Endothelial cell of umbilical vein (primary cell): Measurements from ENCODE around the gene GJB4. TPM values are rescaled to one million over a fixed set of nuclear protein-coding genes. Genes with fewer than 3 reads are reported as not detected.

Experiments
- BruUV-seq: library from RNA; stranded (reverse); fragments of 400-500 nt; replicated peaks from 2 replicates; lab custom pipeline; 2021; lab: Mats Ljungman, UMichigan
- CTCF ChIA-PET: fragments of 300-600, 350-600 bp; sonication (Branson Sonifier 250); formaldehyde crosslinking; loops from one replicate; lab custom pipeline; 2021; ENCODE audit warnings: antibody characterized with exemption, inconsistent platforms; lab: Charles Lee
- POLR2A ChIA-PET: fragments of 300-600, 350-600 bp; sonication (Branson Sonifier 250); formaldehyde crosslinking; loops from one replicate; lab custom pipeline; 2021; ENCODE audit warnings: antibody characterized with exemption, inconsistent platforms; lab: Charles Lee
- DNase-seq: peaks from one replicate; pipeline ENCODE4 v3.0.0-alpha.2; 2011; ENCODE audit warnings: low read depth, low spot score
- FAIRE-seq: peaks from 2 replicates; lab custom pipeline; 2011; peaks lifted over from hg19 to GRCh38; lab: Jason Lieb, UNC
- H2AFZ ChIP-seq: 2 replicates; pipeline ENCODE4 v1.6.0; 2012; ENCODE audit warnings: low read depth, low read length, control low read depth, inconsistent platforms
- H3K27ac ChIP-seq: 2 replicates; pipeline ENCODE4 v1.5.1; 2011; ENCODE audit warnings: low read depth, mild to moderate bottlenecking, control low read depth, low read length, moderate library complexity; ENCODE audit not compliant: insufficient read depth
- H3K27me3 ChIP-seq, 2 experiments: 2 replicates each; pipeline versions ENCODE4 v1.6.0 to v1.6.1; 2011; ENCODE audit warnings: low read length in 2 of 2, mixed read lengths in 1 of 2; ENCODE audit not compliant: control insufficient read depth in 2 of 2, insufficient read depth in 2 of 2
- H3K36me3 ChIP-seq, 2 experiments: 2 replicates in 1 of 2; 3 replicates in 1 of 2; pipeline ENCODE4 v1.5.1; 2011; ENCODE audit warnings: low read length in 2 of 2, mild to moderate bottlenecking in 1 of 2, moderate library complexity in 1 of 2; ENCODE audit not compliant: control insufficient read depth in 2 of 2, insufficient read depth in 2 of 2; ENCODE audit errors: extremely low read depth in 1 of 2
- H3K4me1 ChIP-seq: 3 replicates; pipeline ENCODE4 v1.5.1; 2011; ENCODE audit warnings: mild to moderate bottlenecking, low read length; ENCODE audit not compliant: control insufficient read depth, insufficient read depth; ENCODE audit errors: extremely low read depth
- H3K4me2 ChIP-seq: 2 replicates; pipeline ENCODE4 v1.6.1; 2011; ENCODE audit warnings: low read length, control low read depth, mixed read lengths; ENCODE audit not compliant: insufficient read depth
- H3K4me3 ChIP-seq, 3 experiments: fragments of 200-600 bp in 1 of 3; sonication (generic), shearing (Covaris generic) in 1 of 3; replicated peaks in 1 of 3; 2 replicates each; pipeline ENCODE4 v1.5.1; 2011 to 2016; ENCODE audit warnings: control low read depth in 3 of 3, low read length in 3 of 3, mild to moderate bottlenecking in 2 of 3, inconsistent platforms in 1 of 3, low read depth in 1 of 3, moderate library complexity in 1 of 3; ENCODE audit not compliant: insufficient read depth in 1 of 3
- H3K79me2 ChIP-seq: 2 replicates; pipeline ENCODE4 v1.6.0; 2012; ENCODE audit warnings: low read length, inconsistent platforms; ENCODE audit not compliant: control insufficient read depth, insufficient read depth
- H3K9ac ChIP-seq: replicated peaks from 2 replicates; pipeline ENCODE3; 2011; ENCODE audit warnings: low read length, control low read depth; ENCODE audit not compliant: insufficient read depth; ENCODE audit errors: extremely low read depth
- H3K9me1 ChIP-seq: replicated peaks from 3 replicates; pipeline ENCODE4 v1.6.0; 2011; ENCODE audit warnings: mild to moderate bottlenecking, low read length; ENCODE audit not compliant: control insufficient read depth, insufficient read depth; ENCODE audit errors: extremely low read depth
- H3K9me3 ChIP-seq: replicated peaks from 2 replicates; pipeline ENCODE4 v1.5.1; 2012; ENCODE audit warnings: low read length, inconsistent platforms; ENCODE audit not compliant: control insufficient read depth, insufficient read depth
- H4K20me1 ChIP-seq: replicated peaks from 2 replicates; pipeline ENCODE3; 2011; ENCODE audit warnings: mild to moderate bottlenecking, low read length; ENCODE audit not compliant: control insufficient read depth, insufficient read depth; ENCODE audit errors: extremely low read depth
- CTCF ChIP-seq, 2 donors: IDR thresholded peaks; 1 replicate in 1 of 2; 2 replicates in 1 of 2; pipeline ENCODE4 v1.5.1; 2011; ENCODE audit warnings: low read length in 2 of 2, mild to moderate bottlenecking in 2 of 2, moderate library complexity in 2 of 2, control low read depth in 1 of 2, inconsistent platforms in 1 of 2, low read depth in 1 of 2; ENCODE audit not compliant: insufficient read depth in 1 of 2; ENCODE audit errors: extremely low read depth in 1 of 2
- EZH2 ChIP-seq: IDR thresholded peaks from 2 replicates; pipeline ENCODE4 v1.6.1; 2012; ENCODE audit warnings: borderline replicate concordance, low read depth, mild to moderate bottlenecking, moderate library complexity, low read length, inconsistent platforms; ENCODE audit not compliant: severe bottlenecking
- GATA2 ChIP-seq: IDR thresholded peaks from 2 replicates; pipeline ENCODE4 v1.7.0; 2011; ENCODE audit warnings: low read depth, mild to moderate bottlenecking, moderate library complexity, mixed read lengths, low read length; ENCODE audit not compliant: insufficient read length, insufficient read depth
- MAX ChIP-seq: IDR thresholded peaks from 2 replicates; pipeline ENCODE4 v1.6.1; 2011; ENCODE audit not compliant: insufficient read depth, insufficient read length
- MYC ChIP-seq: IDR thresholded peaks from one replicate; pipeline ENCODE4 v1.6.1; 2011; ENCODE audit warnings: mild to moderate bottlenecking, low read depth, low read length
- POLR2AphosphoS5 ChIP-seq: IDR thresholded peaks from 2 replicates; pipeline ENCODE4 v1.6.1; 2012; ENCODE audit warnings: low read depth, mild to moderate bottlenecking, control low read depth, low read length, moderate library complexity; ENCODE audit not compliant: insufficient read depth
- dilution Hi-C: fragments of 300-500 bp; cut with MboI; formaldehyde crosslinking; loops from one replicate; pipeline ENCODE4 v1.15.0; 2019; ENCODE audit warnings: low sequenced_read_pairs; ENCODE audit not compliant: extremely low pct_ligation_motif_present
- intact Hi-C: fragments of 100-400 bp; cut with micrococcal nuclease; formaldehyde crosslinking; loops from one replicate; pipeline ENCODE4 v1.10.0; 2022
- polyA plus RNA-seq, 4 experiments: library from polyadenylated mRNA; depleted of rRNA in 3 of 4; stranded (reverse) in 3 of 4; unstranded in 1 of 4; fragments of >200 nt; gene quantifications; 2 replicates each; pipeline versions ENCODE4 v1.2.1 to v1.2.3, GENCODE V29; 2011 to 2012; ENCODE audit warnings: missing spikeins in 1 of 4
- total RNA-seq: library from RNA; stranded (reverse); gene quantifications from 2 replicates; pipeline ENCODE4 v1.2.3, GENCODE V29; 2021

Gene GJB4
- total and polyA plus RNA-seq, 2 donors (not counting 3 experiments of a cell fraction or from before 2014, with no cell fraction given): not detected

GRCh38 chr1:34715139-34715538, 44.4 kb upstream of the GJB4 start:
- H3K79me2 ChIP-seq: no peaks in the 10 kb centered on the region
- H3K9me1 ChIP-seq: no peaks in the 10 kb centered on the region
- H3K27me3 ChIP-seq: no peaks in the 10 kb centered on the region
- FAIRE-seq (no peak), DNase-seq (no peak)
- ChIA-PET POLR2A (no interaction called here), CTCF (no interaction called here)
- BruUV-seq: no TSS peak
- dilution Hi-C loops: no loop called here
- no peak overlapping the region for H3K4me2 ChIP-seq
- no peak overlapping the region for H3K27ac ChIP-seq
- intact Hi-C loops: no loop called here
- H2AFZ ChIP-seq: no peak overlapping the region
- H3K4me1 ChIP-seq: no peaks in the 10 kb centered on the region
- TF ChIP-seq MYC: no peak
- no peak for TF ChIP-seq CTCF (IDR thresholded peaks at IDR 0.05; ENCODE audit: extremely low read depth in 1 of 2, insufficient read depth in 1 of 2, low read depth in 1 of 2, low read length in 2 of 2)
- TF ChIP-seq GATA2: no peak
- TF ChIP-seq MAX: no peak
- no peak for TF ChIP-seq POLR2AphosphoS5
- TF ChIP-seq EZH2: no peak
- H3K9me3 ChIP-seq: no peaks in the 10 kb centered on the region
- H3K36me3 ChIP-seq: no peaks in the 10 kb centered on the region
- no peak overlapping the region for H3K9ac ChIP-seq
- H4K20me1 ChIP-seq: no peaks in the 10 kb centered on the region
- H3K4me3 ChIP-seq: no peak overlapping the region
